ENCODE results near the gene PARP15.
"Not testable (repeated sequence)": the region's sequence is repeated elsewhere in the genome, so short reads cannot be mapped to it uniquely, and the experiment has no call there.

The PARP15 gene

DNA sequence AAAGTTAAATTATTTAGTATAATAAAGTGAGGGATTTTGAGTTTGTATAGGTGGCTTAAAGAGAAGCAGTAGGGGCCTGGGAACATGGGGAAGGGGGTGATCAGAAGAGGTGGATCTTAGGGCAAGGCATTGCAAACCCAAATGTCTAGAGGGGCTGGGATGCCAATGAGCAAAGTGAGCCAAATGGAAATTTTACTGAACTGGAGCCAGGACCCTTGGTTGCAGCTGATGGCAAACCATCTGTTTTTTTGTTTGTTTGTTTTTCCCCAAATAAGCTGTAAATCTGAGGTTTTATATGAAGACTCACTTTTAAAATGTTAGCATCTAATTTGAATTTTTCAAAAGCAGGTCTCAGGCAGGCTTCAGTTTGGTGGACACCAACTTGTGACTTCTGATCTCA, 88.4 kb downstream of the PARP15 start:
- no peak for DNase-seq (ENCODE audit: low read depth in 2 of 2)

DNA sequence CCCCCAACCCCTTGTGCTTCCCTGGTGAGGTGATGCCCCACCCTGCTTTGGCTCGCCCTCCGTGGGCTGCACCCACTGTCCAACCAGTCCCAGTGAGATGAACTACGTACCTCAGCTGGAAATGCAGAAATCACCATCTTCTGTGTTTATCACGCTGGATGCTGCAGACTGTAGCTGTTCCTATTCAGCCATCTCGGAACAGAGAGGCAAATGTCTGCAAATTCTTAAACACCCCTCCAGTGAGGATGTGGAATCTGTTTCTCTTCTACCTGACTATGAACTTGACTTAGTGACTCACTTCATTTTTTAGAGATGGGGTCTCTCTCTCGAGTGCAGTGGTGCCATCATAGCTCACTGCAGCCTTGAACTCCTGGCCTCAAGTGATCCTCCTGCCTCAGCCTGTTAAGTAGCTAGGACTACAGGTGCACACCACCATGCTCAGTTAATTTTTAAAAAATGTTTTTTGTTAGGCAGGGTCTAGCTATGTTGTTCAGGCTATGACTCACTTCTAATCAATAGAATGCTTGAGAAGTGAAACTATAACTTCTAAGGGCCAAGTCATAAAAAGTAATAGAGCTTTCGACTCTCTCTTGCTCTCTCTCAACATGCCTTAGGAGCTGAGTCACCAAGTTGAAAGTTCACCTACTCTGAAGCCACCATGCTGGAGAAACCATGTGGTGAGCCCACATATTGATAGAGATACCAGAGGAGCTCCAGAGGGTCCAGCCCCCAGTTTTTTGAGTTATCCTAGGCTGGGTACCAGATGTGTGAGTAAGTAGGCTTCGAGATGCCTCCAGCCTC, 91.7 kb downstream of the PARP15 start:
- DNase-seq (ENCODE audit: low read depth in 2 of 2), result peak; percentile 38 to 45

DNA sequence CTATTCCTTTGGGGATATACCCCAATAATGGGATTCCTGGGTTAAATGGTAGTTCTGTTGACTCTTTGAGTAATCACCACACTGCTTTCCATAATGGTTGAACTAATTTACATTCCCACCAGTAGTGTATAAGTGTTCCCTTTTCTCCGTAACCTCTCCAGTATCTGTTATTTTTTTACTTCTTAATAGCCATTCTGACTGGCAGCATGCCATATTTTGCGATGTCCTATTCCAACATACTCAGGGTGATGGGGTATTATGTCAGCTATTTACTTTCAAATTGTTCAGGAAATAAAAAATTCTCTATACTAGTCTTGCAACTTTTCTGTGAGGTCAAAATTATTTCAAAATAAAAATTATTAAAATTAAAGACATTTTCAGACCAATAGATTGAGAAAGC, 94.1 kb downstream of the PARP15 start:
- DNase-seq (ENCODE audit: low read depth in 2 of 2), result no peak

DNA sequence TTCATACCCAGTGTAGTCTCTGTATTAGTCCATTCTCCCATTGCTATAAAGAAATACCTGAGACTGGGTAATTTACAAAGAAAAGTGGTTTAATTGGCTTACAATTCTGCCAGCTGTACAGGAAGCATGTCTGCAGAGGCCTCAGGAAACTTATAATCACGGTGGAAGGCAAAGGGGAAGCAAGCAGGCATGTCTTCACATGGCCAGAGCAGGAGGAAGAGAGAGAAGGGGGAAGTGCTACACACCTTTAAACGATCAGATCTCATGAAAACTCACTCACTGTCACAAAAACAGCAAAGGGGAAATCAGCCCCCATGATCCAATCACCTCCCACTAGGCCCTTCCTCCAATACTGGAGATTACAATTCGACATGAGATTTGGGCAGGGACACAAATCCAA, 96.9 kb downstream of the PARP15 start:
- no peak for DNase-seq (ENCODE audit: low read depth in 2 of 2)

DNA sequence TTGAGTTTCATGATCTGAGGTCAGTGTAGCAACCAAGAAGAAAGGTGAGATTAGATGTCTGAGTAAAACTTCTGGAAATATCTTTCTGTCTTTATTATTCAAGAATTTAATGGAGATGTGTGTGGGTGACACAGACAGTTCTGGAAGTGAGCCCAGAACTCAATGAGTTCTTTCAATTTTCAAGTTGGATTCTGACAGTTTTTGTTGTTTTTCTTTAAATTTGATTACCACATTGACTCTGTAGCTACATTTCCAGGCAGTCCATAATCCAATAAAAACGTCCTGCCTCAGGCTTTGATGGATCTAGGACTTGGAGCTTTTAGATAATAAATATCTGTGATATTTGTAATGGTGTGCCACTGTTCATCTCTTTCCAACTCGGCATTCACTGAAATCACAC, 99.3 kb downstream of the PARP15 start:
- no peak for DNase-seq (ENCODE audit: low read depth in 2 of 2)

DNA sequence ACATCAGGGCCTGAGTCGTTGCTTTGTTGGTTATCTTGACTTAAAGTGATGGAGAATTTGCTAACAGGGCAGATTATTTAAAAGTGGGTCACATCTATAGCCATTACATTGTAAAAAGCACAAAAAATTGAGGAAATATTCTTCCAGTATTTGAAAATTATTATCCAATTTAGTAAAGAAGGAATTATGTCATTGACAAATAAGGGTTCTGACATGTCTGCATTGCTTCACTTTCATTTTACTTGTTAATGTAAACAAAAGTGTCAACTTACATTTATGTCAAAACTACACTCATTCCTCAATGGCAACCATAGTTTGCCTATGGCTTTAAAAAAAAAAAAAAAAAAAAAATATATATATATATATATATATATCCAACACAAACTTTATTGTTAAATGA, 99.8 kb downstream of the PARP15 start:
- no peak for DNase-seq (ENCODE audit: low read depth in 2 of 2)

DNA sequence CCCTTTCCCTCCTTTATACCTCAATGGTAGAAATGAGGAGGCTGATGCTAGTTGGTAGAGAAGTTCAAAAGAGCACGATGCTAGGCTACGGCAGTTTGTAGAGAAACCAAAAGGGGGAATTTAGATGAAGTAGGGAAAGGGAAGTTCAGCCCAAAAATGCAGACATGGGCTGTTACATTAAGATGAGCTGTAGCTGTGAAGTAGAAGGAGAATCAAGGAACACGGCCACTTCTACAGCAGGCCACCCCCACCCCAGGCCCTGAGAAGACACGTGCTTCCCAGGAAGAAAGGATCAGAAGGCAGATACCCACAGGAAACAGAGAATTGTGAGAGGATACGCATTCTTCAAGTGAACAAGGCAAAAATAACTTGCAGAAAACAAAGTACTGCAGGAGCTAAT, 101.1 kb downstream of the PARP15 start:
- DNase-seq (ENCODE audit: low read depth in 2 of 2), result no peak

DNA sequence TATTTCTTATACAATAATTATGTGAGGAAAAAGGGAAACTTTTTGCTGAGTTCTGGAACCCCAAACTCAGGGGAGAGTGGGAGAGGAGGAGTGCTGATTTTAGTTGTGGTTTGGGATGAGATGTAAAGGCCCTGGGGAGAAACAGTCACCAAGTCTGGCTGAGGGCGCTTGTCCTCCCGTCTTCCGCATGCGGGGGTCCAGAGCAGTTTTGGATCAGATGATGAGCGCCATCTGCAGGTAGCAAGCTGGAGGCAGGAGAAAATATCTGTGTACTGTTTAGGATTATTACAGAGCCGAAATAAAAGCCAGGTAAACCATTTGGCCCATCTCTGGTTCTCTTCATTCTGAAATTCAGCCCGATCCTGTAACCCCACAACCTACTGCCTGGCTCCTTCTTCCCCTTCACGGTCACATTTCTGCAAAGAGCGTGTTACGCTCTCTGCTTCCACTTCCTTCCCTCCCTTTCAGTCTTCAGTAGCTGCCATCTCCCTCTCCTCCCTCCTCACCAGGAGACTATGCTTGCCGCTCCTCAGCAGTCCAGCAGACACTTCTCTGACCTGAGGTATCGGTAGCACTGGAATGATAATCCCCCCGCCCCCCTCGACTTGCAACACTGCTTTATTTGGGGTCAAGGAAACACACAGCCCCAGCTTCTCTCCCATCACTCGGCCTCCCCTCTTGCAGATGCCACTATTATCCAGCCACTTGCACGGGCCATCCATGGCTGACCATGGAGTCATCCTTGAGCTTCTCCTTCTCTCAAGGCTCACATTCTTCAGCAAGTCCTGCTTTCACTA, 101.8 kb downstream of the PARP15 start:
- DNase-seq (ENCODE audit: low read depth in 2 of 2), result peak; percentile 61 to 79

DNA sequence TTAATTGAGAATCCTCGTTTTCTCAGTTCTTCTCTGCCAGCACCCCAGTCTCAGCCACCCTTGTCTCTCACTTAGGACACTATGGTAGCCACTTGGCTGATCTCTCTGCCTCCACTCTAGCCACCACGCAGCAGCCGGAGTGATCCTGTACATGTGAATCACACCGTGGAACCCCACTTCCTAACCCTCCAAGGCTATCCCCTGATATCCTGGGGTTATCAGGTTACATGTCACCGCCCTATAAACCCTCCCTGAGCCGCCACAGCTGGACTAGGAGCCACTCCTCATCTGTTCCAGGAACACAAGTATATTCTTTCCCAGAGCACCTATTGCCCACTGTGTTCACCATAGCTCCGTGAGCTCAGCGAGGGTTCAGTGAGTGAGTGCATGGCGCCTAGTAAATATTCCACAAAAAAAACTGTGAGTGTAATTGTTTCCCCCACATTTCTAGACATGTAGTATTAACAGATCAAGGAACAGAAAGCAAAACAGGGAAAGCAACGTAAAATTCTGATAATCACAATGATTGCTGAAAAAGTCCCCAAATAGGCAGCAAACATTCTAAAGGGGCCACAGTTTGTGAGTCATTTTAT, 102.5 kb downstream of the PARP15 start:
- no peak for DNase-seq (ENCODE audit: low read depth in 2 of 2)

DNA sequence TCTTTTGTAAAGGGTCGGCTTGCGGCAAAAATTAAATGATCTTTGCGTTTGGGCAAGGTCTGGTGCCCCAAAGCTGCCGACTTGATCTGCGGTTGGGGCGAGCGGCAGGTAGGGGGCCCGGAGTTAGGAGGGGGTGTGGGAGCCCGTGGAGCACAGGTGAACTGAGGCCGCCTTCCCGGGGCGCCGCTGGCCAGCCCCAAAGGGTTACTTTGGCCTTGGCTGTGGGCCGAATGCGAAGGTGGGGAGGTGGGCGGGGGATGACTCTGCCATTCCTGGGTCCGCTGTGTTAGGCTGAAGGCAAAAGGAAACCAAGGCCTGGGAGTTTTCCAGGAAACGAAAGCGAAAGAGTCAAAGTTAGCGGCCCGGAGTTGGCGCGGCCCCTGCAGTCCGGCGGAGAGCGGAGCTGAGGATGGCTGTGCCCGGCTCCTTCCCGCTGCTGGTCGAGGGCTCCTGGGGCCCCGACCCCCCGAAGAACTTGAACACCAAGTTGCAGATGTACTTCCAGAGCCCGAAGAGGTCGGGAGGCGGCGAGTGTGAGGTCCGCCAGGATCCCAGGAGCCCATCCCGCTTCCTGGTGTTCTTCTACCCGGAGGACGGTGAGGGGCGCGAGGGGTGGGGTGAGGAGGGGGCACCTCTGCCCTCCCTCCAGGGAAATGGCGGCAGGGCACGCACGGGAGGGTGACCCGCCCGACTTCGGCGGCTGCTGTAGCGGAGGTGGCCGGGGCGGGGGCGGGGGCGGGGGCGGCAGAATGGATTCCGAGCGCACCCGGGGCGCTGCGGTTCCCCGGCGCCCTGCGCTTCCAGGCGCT, 103.2 kb downstream of the PARP15 start, which contains the start of gene PARP14:
Gene PARP14, plus strand, starts transcription at position 365 of the 809 bp plus-strand sequence. Its CDS starts 45 bp downstream, at position 410.
- peak; percentile 49 to 53 for DNase-seq (ENCODE audit: low read depth in 2 of 2)

DNA sequence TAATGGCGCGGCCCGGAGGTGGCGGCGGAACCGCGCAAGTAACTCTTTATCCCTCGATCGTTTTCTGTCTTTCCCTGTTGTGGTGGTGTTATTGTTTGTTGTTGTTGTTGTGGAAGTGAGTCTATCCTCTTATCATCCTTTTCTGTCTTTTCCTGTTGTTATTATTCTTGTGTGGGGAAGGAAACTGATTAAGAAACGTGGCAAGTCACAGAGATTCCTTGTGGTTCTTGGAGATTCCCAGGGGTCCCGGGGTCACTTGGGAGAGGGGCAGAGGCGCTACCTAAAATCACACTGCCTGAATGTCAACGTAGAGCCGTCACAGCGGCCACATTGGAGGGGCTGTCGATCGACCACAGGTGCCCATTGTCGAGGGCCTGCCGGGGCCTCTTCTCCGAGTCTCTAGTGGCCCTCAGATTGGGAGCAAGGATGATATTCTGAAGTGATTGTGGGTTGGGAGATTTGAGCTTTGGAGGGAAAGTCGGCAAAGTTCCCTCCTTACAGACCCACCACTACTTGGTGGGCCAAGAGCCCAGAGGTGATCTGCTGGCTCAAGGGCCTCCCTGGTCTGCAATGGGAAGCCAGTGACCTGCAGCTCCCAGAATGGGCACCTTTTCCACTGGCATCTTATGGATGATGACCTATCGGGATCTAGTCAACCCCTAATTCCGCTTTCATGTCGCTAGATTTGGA, 104.0 kb downstream of the PARP15 start:
- no peak for DNase-seq (ENCODE audit: low read depth in 2 of 2)

DNA sequence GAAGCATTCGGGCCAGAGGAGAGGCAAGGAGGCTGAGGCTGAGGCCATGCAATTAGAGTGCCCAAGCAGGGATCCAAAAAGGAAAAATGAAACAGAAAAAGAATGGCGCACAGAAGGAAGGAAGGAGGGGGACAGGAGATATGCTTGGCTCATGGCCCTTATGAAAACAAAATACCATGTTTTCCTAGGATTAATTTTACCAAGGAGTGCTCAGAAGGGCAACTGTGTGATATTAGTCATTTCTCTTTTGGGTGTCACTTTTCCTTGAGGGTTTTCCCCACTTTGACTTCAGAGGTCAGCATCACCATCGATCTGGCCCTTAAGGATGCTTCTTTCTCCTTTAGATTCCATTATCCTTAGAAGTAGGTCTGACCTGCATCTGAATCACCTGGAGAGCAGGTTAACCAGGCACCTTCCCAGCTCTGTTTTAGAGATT, 104.5 kb downstream of the PARP15 start:
- DNase-seq (ENCODE audit: low read depth in 2 of 2), result no peak

DNA sequence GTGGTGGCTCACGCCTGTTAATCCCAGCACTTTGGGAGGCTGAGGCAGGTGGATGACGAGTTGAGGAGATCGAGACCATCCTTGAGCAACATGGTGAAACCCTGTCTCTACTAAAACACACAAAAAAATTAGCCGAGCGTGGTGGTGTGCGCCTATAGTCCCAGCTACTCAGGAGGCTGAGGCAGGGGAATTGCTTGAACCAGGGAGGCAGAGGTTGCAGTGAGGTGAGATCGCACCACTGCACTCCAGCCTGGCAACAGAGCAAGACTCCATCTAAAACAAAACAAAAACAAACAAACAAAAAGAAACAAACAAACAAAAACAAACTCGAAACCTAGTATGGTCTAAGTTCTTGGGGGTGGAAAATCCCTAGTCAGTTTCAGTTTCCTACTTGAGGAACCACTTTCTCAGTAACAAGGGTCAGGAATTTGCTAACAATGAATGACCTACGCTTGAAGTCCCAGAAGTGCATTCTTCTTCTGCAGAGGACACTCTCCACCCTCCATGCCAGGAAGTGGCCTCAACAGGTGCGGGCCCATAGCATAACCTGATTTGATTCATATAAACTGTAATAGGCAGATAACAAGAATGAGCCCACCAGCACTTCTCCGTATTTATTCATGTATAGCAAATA, 105.4 kb downstream of the PARP15 start:
- DNase-seq (ENCODE audit: low read depth in 2 of 2), result not testable (repeated sequence)

DNA sequence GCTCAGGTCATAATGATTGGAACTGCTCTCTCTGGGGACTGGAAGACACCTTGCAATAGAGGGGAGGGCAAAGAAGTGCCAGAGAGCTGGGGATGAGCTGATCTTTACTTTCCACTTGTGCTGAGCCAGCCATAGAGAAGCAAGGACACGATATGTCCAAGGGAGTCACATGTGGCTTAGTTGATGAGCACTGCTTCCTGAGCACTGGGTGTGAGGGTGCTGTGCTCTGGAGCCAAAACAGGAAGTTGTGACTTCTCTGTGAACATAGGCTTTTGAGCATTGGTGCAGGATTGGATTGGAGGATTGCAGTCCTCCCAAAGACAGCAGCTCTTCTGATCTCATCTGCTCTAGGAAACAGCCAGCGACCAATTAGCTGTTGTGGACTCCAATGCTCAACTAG, 109.8 kb downstream of the PARP15 start:
- no peak for DNase-seq (ENCODE audit: low read depth in 2 of 2)

Data from stimulated activated CD4-positive, alpha-beta T cell treated with anti-CD3 and anti-CD28 coated beads, Interleukin-15, amount 100 ng/mL, for 48 hours (primary cell).